Skeletal muscle satellite cell (primary cell): Measurements from ENCODE around the gene NCBP3.
A peak's percentile ranks its signal among the peaks of the same experiment; 100 is the strongest.

Experiments
- H3K27me3 ChIP-seq: 2 replicates; pipeline ENCODE4 v1.7.0; 2013; ENCODE audit warnings: low read length; ENCODE audit not compliant: control insufficient read depth, insufficient read depth
- H3K36me3 ChIP-seq: 2 replicates; pipeline ENCODE4 v1.7.0; 2013; ENCODE audit warnings: mild to moderate bottlenecking, control low read depth, low read length; ENCODE audit not compliant: insufficient read depth
- H3K4me1 ChIP-seq: 2 replicates; pipeline ENCODE4 v1.7.0; 2013; ENCODE audit warnings: low read length; ENCODE audit not compliant: control insufficient read depth, insufficient read depth
- H3K4me2 ChIP-seq: 2 replicates; pipeline ENCODE4 v1.7.0; 2013; ENCODE audit warnings: mild to moderate bottlenecking, low read length
- H3K4me3 ChIP-seq: 2 replicates; pipeline ENCODE4 v1.7.0; 2013; ENCODE audit warnings: low read length
- H3K9ac ChIP-seq: 2 replicates; pipeline ENCODE4 v1.7.0; 2013; ENCODE audit warnings: mild to moderate bottlenecking, low read depth, low read length, moderate library complexity
- H3K9me3 ChIP-seq: replicated peaks from 2 replicates; pipeline ENCODE4 v1.7.0; 2013; ENCODE audit warnings: mild to moderate bottlenecking, control low read depth, low read length

The NCBP3 gene

DNA sequence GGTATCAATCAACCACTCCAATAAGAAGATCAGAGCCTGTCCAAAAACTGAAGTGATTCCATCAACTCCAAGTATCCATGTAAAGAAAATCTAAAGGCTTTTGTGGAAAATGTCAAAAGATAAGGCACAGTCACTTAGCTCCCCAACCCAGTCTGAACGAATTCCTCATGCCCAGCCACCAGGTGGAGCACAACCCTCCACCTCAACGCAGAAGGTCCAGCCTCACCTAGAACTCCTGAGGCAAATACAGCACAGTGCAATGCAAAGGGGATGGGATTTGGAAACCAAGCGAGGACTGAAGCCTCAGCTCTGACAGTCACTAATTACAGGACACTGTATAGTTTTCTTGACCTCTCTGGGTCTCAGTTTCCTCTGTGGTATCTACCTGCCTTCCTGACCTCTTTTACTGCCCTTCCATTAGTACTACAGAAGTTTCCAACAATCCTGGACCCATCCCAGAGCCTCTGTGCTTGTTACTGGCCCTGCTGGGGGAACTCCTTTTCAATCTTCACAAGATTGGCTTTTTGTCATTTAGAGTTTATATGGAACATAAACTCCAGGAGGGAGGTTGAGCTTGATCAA, 2.0 kb downstream of the NCBP3 start:
- H3K4me3 ChIP-seq = no peak overlapping the region

DNA sequence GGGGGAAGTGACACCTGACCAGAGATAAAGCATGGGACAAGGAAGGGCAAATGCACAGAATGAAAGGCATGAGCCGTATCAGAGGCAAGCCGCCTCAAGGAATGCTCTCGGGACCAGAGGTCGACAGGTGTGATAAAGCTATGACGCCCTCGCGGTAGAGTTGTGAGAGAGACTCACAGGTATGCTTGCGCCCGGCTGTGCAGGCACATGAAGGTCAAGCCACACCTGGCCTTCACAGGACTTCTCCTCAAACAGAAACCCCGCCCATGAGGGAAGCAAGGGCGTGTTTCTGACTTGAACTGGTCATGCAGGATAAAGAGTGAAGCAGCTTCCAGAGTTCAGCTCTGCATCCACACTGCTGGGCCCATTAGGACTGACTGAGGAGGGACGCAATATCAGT, 7.8 kb downstream of the NCBP3 start:
- Histone ChIP-seq H3K27me3 (no peaks in the 10 kb centered on the region), H3K36me3 (peaks cover 38% of the 10 kb centered on the region), H3K4me3 (no peak overlapping the region), H3K4me1 (peaks cover 12% of the 10 kb centered on the region), H3K9ac (no peak overlapping the region), H3K9me3 (no peaks in the 10 kb centered on the region), H3K4me2 (no peak overlapping the region)

More for the DNA sequence above, 2.0 kb downstream of the NCBP3 start:
- H3K36me3 ChIP-seq = peaks cover 29% of the 10 kb centered on the region
- no peak overlapping the region for H3K4me2 ChIP-seq
- no peaks in the 10 kb centered on the region for H3K4me1 ChIP-seq
- no peaks in the 10 kb centered on the region for H3K9me3 ChIP-seq
- H3K9ac ChIP-seq = no peak overlapping the region
- H3K27me3 ChIP-seq = no peaks in the 10 kb centered on the region

DNA sequence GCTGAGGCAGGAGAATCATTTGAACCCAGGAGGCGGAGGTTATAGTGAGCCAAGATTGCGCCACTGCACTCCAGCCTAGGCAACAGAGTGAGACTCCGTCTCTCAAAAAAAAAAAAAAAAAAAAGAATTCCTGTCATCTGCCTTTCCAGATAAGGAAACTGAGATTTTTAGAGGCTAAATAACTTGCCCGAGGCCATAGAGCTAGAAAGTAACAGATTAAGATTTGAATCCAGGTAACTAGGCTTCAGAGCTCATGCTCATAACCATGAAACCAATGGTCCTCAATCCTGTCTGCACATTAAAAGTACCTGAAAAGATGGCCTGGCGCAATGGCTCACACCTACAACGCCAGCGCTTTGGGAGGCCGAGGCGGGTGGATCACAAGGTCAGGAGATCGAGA, 9.5 kb downstream of the NCBP3 start:
- no peak overlapping the region for H3K4me3 ChIP-seq
- no peak overlapping the region for H3K9ac ChIP-seq
- no peaks in the 10 kb centered on the region for H3K9me3 ChIP-seq
- H3K4me1 ChIP-seq = peaks cover 12% of the 10 kb centered on the region
- no peak overlapping the region for H3K4me2 ChIP-seq
- peaks cover 27% of the 10 kb centered on the region for H3K36me3 ChIP-seq
- H3K27me3 ChIP-seq = no peaks in the 10 kb centered on the region

DNA sequence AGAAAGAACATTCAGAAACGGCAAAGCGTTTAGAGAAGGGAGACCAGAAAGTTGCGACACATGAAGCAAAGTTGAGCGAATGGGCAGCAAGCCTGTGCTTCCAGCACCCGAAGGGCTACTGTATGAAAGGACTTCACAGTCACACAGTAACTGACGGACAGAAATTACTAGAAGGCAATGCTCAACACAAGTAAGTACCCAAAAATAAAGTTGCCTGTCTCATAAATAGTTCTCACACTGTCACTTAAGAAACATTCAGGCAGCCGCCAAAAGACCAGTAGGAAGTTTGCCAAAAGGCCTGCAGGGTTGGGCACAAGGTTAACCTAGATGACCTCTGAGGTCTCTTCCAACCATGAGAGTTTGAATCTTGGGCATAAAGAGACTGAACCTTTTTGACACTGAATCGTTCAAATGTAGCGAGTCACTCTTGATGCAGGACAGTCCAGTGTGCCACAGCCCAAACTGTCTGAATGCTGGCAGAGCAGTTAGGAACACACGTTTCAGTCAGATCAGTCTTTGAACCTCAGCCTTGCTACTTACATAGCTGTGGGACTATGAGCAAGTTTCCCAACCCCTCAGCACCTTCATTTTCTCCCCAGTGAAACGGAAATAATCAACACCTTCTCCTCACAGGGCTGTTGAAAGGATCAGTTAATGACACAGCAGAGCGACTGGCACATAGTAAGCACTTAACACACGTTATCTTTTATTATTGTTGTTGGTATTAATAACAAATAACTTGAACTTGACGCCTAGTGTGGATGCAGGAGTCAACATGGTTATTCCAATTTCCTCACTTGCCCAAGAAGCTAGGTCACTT, 10.4 kb downstream of the NCBP3 start:
- Histone ChIP-seq H3K9me3 (no peaks in the 10 kb centered on the region), H3K9ac (no peak overlapping the region), H3K4me1 (peaks cover 12% of the 10 kb centered on the region), H3K27me3 (no peaks in the 10 kb centered on the region), H3K4me2 (no peak overlapping the region), H3K36me3 (peaks cover 27% of the 10 kb centered on the region), H3K4me3 (no peak overlapping the region)

DNA sequence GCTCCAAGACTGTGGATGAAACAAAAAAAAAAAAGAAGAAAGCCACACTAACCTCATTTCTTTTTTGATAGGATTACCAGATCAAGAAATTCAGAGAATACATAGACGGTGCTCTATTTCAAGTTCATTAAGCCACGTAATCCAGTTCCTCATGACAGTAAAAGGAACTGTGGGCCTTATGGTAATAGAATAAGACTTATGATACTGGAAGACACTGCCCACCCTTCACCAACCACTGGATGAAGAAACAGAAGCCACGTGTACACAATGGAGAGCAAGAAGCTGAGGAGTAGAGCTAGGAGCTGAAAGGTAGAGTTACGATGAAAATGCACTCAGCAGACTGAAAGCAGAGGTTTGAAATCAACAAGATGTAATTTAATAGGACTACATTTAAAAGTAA, 11.2 kb downstream of the NCBP3 start:
- H3K4me1 ChIP-seq = peaks cover 12% of the 10 kb centered on the region
- H3K27me3 ChIP-seq = no peaks in the 10 kb centered on the region
- H3K36me3 ChIP-seq = peaks cover 21% of the 10 kb centered on the region
- H3K9me3 ChIP-seq = no peaks in the 10 kb centered on the region
- H3K9ac ChIP-seq = no peak overlapping the region
- no peak overlapping the region for H3K4me2 ChIP-seq
- no peak overlapping the region for H3K4me3 ChIP-seq

DNA sequence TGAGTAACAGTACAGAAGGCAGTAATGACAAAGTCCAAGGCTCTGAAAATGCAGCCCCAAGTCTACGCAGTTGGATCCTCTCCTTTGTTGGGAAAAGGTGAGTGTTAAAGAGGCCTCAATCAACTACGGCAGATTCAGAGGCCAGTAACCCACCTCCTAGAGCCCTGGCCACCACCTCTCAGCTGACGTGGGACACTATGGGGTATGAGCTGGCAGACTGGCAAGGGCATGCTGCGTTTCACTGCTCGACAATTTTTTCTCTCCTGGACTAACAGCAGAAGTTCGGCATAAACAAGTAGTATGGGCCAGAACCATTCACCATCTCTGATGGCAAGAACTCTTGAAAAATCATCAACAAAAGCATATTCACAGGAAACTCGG, 17.2 kb downstream of the NCBP3 start:
- Histone ChIP-seq H3K27me3 (no peaks in the 10 kb centered on the region), H3K9ac (no peak overlapping the region), H3K9me3 (no peaks in the 10 kb centered on the region), H3K4me1 (peaks cover 4% of the 10 kb centered on the region), H3K4me3 (no peak overlapping the region), H3K4me2 (no peak overlapping the region), H3K36me3 (peaks cover 47% of the 10 kb centered on the region)

DNA sequence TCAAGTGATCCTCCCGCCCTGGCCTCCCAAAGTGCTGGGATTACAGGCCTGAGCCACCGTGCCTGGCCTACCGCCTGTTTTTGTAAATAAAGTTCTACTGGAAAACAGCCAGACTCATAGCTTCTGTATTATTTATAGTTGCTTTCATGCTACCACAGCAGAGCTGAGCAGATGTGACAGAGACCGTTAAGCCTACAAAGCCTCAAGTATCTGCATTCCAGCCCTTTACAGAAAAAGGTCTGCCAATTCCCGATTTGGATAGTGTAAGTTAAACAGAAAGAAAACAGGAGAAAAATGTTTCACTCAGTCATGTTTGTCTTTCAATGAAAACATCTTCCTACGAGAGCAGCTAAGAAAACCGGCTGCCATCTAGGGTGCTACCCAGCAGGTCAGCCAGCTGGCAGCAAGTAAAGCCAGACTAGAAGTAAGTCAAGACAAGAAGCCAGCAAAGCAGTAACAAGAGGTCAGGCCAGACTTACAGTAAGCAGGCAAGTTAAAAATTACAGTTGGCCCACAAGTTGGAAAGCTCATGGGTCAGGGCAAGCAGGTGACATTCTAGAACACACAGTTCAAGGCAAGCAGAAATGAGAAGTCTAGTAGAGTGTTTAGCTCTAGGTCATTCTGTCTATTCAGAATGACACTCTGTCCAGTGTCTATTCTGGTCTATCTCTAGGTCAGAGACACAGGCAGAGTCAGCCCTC, 17.7 kb downstream of the NCBP3 start:
- H3K4me3 ChIP-seq = no peak overlapping the region

DNA sequence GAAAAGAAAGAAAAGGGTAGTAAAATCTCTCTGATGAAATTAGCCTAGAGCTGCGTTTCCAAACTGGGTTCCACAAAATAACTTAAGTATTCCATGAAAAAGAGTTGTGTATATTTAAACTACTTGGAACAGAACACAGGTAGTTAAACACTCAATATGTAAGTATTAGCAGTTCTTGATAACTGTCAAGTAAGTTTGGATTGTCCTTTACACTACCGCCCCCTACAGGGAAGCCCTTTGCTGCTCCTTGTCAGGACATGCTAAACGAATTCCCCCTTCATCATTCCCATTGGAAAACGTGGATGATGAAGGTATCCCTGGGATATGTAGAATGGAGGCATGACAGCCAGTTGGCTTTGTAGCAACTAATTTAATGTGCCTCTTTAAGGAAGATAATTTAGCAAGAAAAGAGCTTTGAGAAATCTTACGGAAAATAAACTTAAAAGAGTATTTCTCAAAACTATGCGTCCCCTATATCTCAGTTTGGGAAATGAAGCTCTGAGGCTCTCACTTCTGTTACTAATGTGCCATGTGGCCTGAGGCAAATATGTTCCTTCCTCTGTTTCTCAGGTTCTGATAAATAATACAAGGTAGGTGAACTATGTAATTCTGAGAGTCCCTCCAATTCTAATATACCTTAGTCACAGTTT, 18.8 kb downstream of the NCBP3 start:
- peaks cover 4% of the 10 kb centered on the region for H3K4me1 ChIP-seq
- H3K9me3 ChIP-seq = no peaks in the 10 kb centered on the region
- H3K4me2 ChIP-seq = no peak overlapping the region
- no peaks in the 10 kb centered on the region for H3K27me3 ChIP-seq
- H3K4me3 ChIP-seq = no peak overlapping the region
- H3K36me3 ChIP-seq = peaks cover 54% of the 10 kb centered on the region
- H3K9ac ChIP-seq = no peak overlapping the region

More for the DNA sequence above, 17.7 kb downstream of the NCBP3 start:
- Histone ChIP-seq H3K9me3 (no peaks in the 10 kb centered on the region), H3K27me3 (no peaks in the 10 kb centered on the region), H3K4me1 (peaks cover 4% of the 10 kb centered on the region), H3K36me3 (peaks cover 49% of the 10 kb centered on the region), H3K4me2 (peak overlapping the region; percentile 1), H3K9ac (no peak overlapping the region)

DNA sequence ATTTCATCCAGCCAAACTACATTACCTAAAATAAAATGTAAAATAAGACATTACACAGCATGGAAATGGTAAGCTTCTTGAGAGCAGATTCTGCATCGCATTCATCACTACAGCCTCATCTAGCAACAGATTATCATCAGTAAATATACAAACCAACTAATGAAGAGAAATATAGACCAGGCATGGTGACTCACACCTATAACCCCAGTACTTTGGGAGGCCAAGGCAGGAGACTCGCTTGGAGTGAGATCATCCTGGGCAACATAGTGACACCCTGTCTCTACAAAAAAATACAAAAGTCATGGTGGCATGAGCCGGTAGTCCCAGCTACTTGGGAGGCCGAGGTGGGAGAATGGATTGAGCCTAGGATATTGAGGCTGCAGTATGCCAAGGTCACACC, 19.9 kb downstream of the NCBP3 start:
- no peaks in the 10 kb centered on the region for H3K27me3 ChIP-seq
- H3K4me3 ChIP-seq = no peak overlapping the region
- H3K4me2 ChIP-seq = no peak overlapping the region
- H3K4me1 ChIP-seq = peaks cover 4% of the 10 kb centered on the region
- H3K9me3 ChIP-seq = no peaks in the 10 kb centered on the region
- H3K36me3 ChIP-seq = peaks cover 61% of the 10 kb centered on the region
- no peak overlapping the region for H3K9ac ChIP-seq

DNA sequence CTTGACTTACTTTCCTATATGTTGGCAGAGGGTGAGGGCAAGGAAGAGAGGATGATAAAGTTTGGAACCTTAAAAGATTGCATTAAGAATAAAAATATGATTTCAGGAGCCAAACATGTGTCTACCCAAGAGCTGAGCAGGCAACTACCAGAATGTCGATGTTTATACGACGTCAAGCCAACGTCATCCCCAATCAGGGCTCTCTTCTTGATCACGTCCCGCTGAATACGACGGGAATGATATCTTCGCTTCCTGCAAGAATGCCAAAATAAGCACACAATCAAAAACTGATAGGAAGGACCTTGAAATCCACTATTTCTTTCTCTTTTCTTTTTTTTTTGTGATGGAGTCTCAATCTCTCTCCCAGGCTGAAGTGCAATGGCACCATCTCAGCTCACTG, 24.9 kb downstream of the NCBP3 start:
- H3K9ac ChIP-seq = no peak overlapping the region
- no peak overlapping the region for H3K4me2 ChIP-seq
- no peaks in the 10 kb centered on the region for H3K9me3 ChIP-seq
- no peaks in the 10 kb centered on the region for H3K4me1 ChIP-seq
- H3K27me3 ChIP-seq = no peaks in the 10 kb centered on the region
- no peak overlapping the region for H3K4me3 ChIP-seq
- peaks cover 80% of the 10 kb centered on the region for H3K36me3 ChIP-seq

DNA sequence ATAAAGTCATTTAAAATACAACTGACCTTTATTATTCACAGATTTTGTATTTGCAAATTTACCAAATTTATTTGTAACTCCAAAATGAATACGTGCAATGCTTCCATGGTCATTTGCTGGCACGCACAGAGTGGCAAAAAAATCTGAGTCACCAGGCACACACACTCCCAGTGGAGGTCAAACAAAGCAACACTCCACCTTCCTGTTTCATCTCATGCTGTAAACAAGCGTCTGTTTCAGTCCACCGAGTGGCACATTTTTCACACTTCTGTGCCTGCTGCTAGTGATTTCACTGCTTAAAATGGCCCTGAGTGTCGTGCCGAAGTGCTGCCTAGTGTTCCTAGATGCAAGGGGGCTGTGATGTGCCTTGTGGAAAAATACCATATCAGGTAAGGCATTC, 27.3 kb downstream of the NCBP3 start:
- Histone ChIP-seq H3K4me2 (no peak overlapping the region), H3K9me3 (no peaks in the 10 kb centered on the region), H3K27me3 (no peaks in the 10 kb centered on the region), H3K4me1 (no peaks in the 10 kb centered on the region), H3K4me3 (no peak overlapping the region), H3K36me3 (peaks cover 82% of the 10 kb centered on the region), H3K9ac (no peak overlapping the region)
